ENCODE results near the gene EIF2S1. TPM values are rescaled to one million over a fixed set of nuclear protein-coding genes. Genes with fewer than 3 reads are reported as not detected.

The EIF2S1 gene
- total and polyA plus RNA-seq, 4 donors = 32.3 to 84.6 (median 70.1) TPM

DNA sequence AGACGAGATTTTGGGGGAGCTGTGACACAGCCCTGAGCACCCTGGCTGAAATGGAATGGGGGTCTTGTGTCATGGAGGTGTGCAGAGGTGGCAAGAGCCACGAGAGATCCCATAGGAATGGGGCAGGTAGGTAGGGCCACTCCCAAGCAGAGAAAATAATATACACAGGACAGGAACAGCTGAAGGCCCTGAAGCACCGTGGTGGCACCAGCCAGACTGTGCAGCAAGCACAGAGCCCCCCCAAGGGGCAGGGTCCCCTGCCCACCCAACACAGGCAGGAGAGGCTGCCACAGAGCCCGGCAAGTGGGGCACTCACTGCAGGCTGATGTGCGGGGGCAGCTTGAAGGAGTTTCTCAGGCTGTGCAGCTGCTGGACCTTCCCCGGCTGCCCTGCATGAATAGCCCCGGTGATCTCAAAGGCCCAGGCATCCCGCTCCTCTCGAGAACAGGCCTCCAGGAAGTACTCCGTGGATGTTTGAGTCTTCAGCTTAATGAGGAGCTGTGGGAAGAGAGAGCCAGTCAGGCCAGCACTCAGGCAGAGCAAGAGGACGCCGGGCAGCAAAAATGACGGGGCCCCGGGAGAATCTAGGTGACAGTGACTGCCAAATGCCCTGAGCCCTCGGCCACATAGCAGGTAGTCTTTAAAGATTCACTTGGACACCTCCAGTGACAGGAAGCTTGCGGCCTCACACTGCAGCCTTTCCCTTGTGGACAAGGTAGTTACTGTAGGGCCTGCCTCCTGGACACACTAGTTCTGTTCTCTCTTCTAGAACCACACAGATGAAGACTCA lies 35.2 kb downstream of the EIF2S1 start:
- Histone ChIP-seq H3K4me1 (ENCODE audit: control insufficient read depth in 4 of 4, insufficient read depth in 4 of 4, low read length in 3 of 4) (peaks cover 0 to 6% (median 2%) of the 10 kb centered on the region in 4 donors), H3K4me3 (ENCODE audit: low read depth in 1 of 3, low read length in 3 of 3) (no peak overlapping the region), H3K36me3 (ENCODE audit: control insufficient read depth in 4 of 4, insufficient read depth in 3 of 4, low read depth in 1 of 4, low read length in 3 of 4) (no peaks in the 10 kb centered on the region), H3K27me3 (ENCODE audit: control insufficient read depth in 4 of 4, insufficient read depth in 4 of 4, low read length in 3 of 4) (no peaks in the 10 kb centered on the region), H3K9ac (ENCODE audit: low read depth in 1 of 2, low read length in 2 of 2) (no peak overlapping the region), H3K27ac (ENCODE audit: low read depth in 1 of 2, low read length in 2 of 2) (no peak overlapping the region), H3K9me3 (ENCODE audit: control insufficient read depth in 4 of 4, low read length in 3 of 4) (no peaks in the 10 kb centered on the region)
- no peak for DNase-seq (ENCODE audit: low spot score)
- TF ChIP-seq GABPA (IDR thresholded peaks at IDR 0.05 in 1 of 2, conservative IDR thresholded peaks at IDR 0.05 in 1 of 2) (no peak), RXRA (IDR thresholded peaks at IDR 0.05) (no peak), HNF4A (conservative IDR thresholded peaks at IDR 0.05) (no peak), FOXA2 (IDR thresholded peaks at IDR 0.05) (no peak), RAD21 (IDR thresholded peaks at IDR 0.05) (no peak), FOXA1 (IDR thresholded peaks at IDR 0.05) (no peak), EGR1 (IDR thresholded peaks at IDR 0.05; ENCODE audit: low read depth in 2 of 2) (no peak), HNF4G (IDR thresholded peaks at IDR 0.05) (no peak), NR2F2 (IDR thresholded peaks at IDR 0.05) (no peak), JUND (IDR thresholded peaks at IDR 0.05) (no peak), TAF1 (conservative IDR thresholded peaks at IDR 0.05) (no peak), YY1 (IDR thresholded peaks at IDR 0.05) (no peak)
- TF ChIP-seq, protein P1, sequence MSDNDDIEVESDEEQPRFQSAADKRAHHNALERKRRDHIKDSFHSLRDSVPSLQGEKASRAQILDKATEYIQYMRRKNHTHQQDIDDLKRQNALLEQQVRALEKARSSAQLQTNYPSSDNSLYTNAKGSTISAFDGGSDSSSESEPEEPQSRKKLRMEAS (IDR thresholded peaks at IDR 0.05) = no peak
- TF ChIP-seq, protein P2, sequence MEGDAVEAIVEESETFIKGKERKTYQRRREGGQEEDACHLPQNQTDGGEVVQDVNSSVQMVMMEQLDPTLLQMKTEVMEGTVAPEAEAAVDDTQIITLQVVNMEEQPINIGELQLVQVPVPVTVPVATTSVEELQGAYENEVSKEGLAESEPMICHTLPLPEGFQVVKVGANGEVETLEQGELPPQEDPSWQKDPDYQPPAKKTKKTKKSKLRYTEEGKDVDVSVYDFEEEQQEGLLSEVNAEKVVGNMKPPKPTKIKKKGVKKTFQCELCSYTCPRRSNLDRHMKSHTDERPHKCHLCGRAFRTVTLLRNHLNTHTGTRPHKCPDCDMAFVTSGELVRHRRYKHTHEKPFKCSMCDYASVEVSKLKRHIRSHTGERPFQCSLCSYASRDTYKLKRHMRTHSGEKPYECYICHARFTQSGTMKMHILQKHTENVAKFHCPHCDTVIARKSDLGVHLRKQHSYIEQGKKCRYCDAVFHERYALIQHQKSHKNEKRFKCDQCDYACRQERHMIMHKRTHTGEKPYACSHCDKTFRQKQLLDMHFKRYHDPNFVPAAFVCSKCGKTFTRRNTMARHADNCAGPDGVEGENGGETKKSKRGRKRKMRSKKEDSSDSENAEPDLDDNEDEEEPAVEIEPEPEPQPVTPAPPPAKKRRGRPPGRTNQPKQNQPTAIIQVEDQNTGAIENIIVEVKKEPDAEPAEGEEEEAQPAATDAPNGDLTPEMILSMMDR (IDR thresholded peaks at IDR 0.05; ENCODE audit: low read depth, low read length, missing input control) = no peak
- TF ChIP-seq, protein P3, sequence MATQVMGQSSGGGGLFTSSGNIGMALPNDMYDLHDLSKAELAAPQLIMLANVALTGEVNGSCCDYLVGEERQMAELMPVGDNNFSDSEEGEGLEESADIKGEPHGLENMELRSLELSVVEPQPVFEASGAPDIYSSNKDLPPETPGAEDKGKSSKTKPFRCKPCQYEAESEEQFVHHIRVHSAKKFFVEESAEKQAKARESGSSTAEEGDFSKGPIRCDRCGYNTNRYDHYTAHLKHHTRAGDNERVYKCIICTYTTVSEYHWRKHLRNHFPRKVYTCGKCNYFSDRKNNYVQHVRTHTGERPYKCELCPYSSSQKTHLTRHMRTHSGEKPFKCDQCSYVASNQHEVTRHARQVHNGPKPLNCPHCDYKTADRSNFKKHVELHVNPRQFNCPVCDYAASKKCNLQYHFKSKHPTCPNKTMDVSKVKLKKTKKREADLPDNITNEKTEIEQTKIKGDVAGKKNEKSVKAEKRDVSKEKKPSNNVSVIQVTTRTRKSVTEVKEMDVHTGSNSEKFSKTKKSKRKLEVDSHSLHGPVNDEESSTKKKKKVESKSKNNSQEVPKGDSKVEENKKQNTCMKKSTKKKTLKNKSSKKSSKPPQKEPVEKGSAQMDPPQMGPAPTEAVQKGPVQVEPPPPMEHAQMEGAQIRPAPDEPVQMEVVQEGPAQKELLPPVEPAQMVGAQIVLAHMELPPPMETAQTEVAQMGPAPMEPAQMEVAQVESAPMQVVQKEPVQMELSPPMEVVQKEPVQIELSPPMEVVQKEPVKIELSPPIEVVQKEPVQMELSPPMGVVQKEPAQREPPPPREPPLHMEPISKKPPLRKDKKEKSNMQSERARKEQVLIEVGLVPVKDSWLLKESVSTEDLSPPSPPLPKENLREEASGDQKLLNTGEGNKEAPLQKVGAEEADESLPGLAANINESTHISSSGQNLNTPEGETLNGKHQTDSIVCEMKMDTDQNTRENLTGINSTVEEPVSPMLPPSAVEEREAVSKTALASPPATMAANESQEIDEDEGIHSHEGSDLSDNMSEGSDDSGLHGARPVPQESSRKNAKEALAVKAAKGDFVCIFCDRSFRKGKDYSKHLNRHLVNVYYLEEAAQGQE (IDR thresholded peaks at IDR 0.05) = no peak
- WGBS = 87% methylated on average over 16 of the region's 16 CpGs

DNA sequence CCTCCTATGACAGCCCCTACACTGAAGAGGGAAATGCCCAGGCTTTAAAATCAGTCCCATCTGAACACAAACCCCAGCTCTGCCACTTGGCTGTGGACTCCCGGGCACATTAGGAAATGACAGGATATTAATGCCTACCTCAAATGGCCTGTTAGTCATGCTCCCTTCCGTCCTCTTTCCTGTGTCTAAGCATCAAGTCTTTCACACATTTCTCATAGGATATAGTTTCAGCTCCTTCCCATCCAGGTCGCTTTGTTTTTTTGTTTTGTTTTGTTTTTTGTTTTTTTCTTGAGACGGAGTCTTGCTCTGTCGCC lies 35.7 kb downstream of the EIF2S1 start:
- TF ChIP-seq RAD21 (IDR thresholded peaks at IDR 0.05) (no peak), RXRA (IDR thresholded peaks at IDR 0.05) (no peak), TAF1 (conservative IDR thresholded peaks at IDR 0.05) (no peak), HNF4A (conservative IDR thresholded peaks at IDR 0.05) (no peak), SP1 (IDR thresholded peaks at IDR 0.05) (no peak), GABPA (IDR thresholded peaks at IDR 0.05 in 1 of 2, conservative IDR thresholded peaks at IDR 0.05 in 1 of 2) (no peak), EGR1 (IDR thresholded peaks at IDR 0.05; ENCODE audit: low read depth in 2 of 2) (no peak)
- TF ChIP-seq, protein P4, sequence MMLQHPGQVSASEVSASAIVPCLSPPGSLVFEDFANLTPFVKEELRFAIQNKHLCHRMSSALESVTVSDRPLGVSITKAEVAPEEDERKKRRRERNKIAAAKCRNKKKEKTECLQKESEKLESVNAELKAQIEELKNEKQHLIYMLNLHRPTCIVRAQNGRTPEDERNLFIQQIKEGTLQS (IDR thresholded peaks at IDR 0.05) = no peak
- TF ChIP-seq, protein P5, sequence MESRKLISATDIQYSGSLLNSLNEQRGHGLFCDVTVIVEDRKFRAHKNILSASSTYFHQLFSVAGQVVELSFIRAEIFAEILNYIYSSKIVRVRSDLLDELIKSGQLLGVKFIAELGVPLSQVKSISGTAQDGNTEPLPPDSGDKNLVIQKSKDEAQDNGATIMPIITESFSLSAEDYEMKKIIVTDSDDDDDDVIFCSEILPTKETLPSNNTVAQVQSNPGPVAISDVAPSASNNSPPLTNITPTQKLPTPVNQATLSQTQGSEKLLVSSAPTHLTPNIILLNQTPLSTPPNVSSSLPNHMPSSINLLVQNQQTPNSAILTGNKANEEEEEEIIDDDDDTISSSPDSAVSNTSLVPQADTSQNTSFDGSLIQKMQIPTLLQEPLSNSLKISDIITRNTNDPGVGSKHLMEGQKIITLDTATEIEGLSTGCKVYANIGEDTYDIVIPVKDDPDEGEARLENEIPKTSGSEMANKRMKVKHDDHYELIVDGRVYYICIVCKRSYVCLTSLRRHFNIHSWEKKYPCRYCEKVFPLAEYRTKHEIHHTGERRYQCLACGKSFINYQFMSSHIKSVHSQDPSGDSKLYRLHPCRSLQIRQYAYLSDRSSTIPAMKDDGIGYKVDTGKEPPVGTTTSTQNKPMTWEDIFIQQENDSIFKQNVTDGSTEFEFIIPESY (IDR thresholded peaks at IDR 0.05) = no peak
- TF ChIP-seq, protein P1 (IDR thresholded peaks at IDR 0.05) = no peak
- TF ChIP-seq, protein P3 (IDR thresholded peaks at IDR 0.05) = no peak
- H3K9ac ChIP-seq (ENCODE audit: low read depth in 1 of 2, low read length in 2 of 2) = no peak overlapping the region
- H3K27ac ChIP-seq (ENCODE audit: low read depth in 1 of 2, low read length in 2 of 2) = no peak overlapping the region
- H3K36me3 ChIP-seq (ENCODE audit: control insufficient read depth in 4 of 4, insufficient read depth in 3 of 4, low read depth in 1 of 4, low read length in 3 of 4) = no peaks in the 10 kb centered on the region
- H3K4me3 ChIP-seq (ENCODE audit: low read depth in 1 of 3, low read length in 3 of 3) = no peak overlapping the region
- no peak for DNase-seq (ENCODE audit: low spot score)
- H3K4me1 ChIP-seq (ENCODE audit: control insufficient read depth in 4 of 4, insufficient read depth in 4 of 4, low read length in 3 of 4) = peaks cover 0 to 4% (median 1%) of the 10 kb centered on the region in 4 donors
- 90% methylated on average over 5 of the region's 5 CpGs for WGBS
- H3K9me3 ChIP-seq (ENCODE audit: control insufficient read depth in 4 of 4, low read length in 3 of 4) = no peaks in the 10 kb centered on the region
- no peaks in the 10 kb centered on the region for H3K27me3 ChIP-seq (ENCODE audit: control insufficient read depth in 4 of 4, insufficient read depth in 4 of 4, low read length in 3 of 4)

All from liver (tissue), 9 donors.